Stimulated activated CD8-positive, alpha-beta memory T cell treated with anti-CD3 and anti-CD28 coated beads, Interleukin-12 subunit alpha, Interleukin-12 subunit beta, amount 100 ng/mL, for 1 hour (primary cell): ENCODE measurements around the gene KIAA0513.
"Not testable (repeated sequence)": the region's sequence is repeated elsewhere in the genome, so short reads cannot be mapped to it uniquely, and the experiment has no call there.

ENCODE experiments used
- DNase-seq: peaks from one replicate; pipeline ENCODE4 v3.0.0-alpha.2; 2020; ENCODE audit warnings: low read depth

Gene KIAA0513

GRCh38 chr16:85051067-85051581 is 23.5 kb downstream of the KIAA0513 start:
- DNase-seq: no peak

- DNase-seq: no peak
Observed at GRCh38 chr16:85051683-85052082, 24.1 kb downstream of the KIAA0513 start.

GRCh38 chr16:85052536-85052935 is 24.9 kb downstream of the KIAA0513 start:
- DNase-seq: no peak

GRCh38 chr16:85054321-85054720 is 26.7 kb downstream of the KIAA0513 start:
- not testable (repeated sequence) for DNase-seq

- no peak for DNase-seq
Observed at GRCh38 chr16:85054948-85055492, 27.4 kb downstream of the KIAA0513 start.

GRCh38 chr16:85055493-85056210 is 28.1 kb downstream of the KIAA0513 start:
- DNase-seq: peak; percentile 53

GRCh38 chr16:85056211-85056748 is 28.7 kb downstream of the KIAA0513 start:
- DNase-seq: no peak

- no peak for DNase-seq
Observed at GRCh38 chr16:85057212-85057889, 29.8 kb downstream of the KIAA0513 start.

- no peak for DNase-seq
Observed at GRCh38 chr16:85057948-85058347, 30.4 kb downstream of the KIAA0513 start.

GRCh38 chr16:85058909-85059308 is 31.3 kb downstream of the KIAA0513 start:
- DNase-seq: no peak

- no peak for DNase-seq
Observed at GRCh38 chr16:85061566-85061965, 34.0 kb downstream of the KIAA0513 start.

- no peak for DNase-seq
Observed at GRCh38 chr16:85062323-85062722, 34.7 kb downstream of the KIAA0513 start.

- DNase-seq: no peak
Observed at GRCh38 chr16:85062845-85063244, 35.2 kb downstream of the KIAA0513 start.

- DNase-seq: no peak
Observed at GRCh38 chr16:85064186-85064585, 36.6 kb downstream of the KIAA0513 start.

- DNase-seq: no peak
Observed at GRCh38 chr16:85065099-85065498, 37.5 kb downstream of the KIAA0513 start.

- no peak for DNase-seq
Observed at GRCh38 chr16:85066346-85066885, 38.8 kb downstream of the KIAA0513 start.

GRCh38 chr16:85067024-85067423 is 39.4 kb downstream of the KIAA0513 start:
- DNase-seq: no peak

- no peak for DNase-seq
Observed at GRCh38 chr16:85067426-85067825, 39.8 kb downstream of the KIAA0513 start.

- no peak for DNase-seq
Observed at GRCh38 chr16:85068746-85069145, 41.2 kb downstream of the KIAA0513 start.

GRCh38 chr16:85069171-85069570 is 41.6 kb downstream of the KIAA0513 start:
- no peak for DNase-seq

GRCh38 chr16:85072076-85072860 is 44.7 kb downstream of the KIAA0513 start:
- no peak for DNase-seq

- no peak for DNase-seq
Observed at GRCh38 chr16:85072947-85073346, 45.4 kb downstream of the KIAA0513 start.
